GM20431 (cell line): ENCODE data around the gene FAM107A.

Experiments
- in situ Hi-C: fragments of 300-500 bp; cut with MseI, MboI; formaldehyde crosslinking; loops from one replicate; pipeline ENCODE4 v1.15.0; 2020; ENCODE audit warnings: low sequenced_read_pairs; ENCODE audit not compliant: unreplicated experiment

Gene FAM107A

GRCh38 chr3:58524326-58524888 is 52.8 kb downstream of the FAM107A start:
- in situ Hi-C loops: no loop called here

- in situ Hi-C loops: no loop called here
These were observed 54.3 kb downstream of the FAM107A start for GRCh38 chr3:58522759-58523425.

GRCh38 chr3:58521917-58522631 is 55.1 kb downstream of the FAM107A start:
- in situ Hi-C loops: no loop called here

- in situ Hi-C loops: no loop called here
These were observed 55.9 kb downstream of the FAM107A start for GRCh38 chr3:58521336-58521670.

- in situ Hi-C loops: no loop called here
These were observed 56.5 kb downstream of the FAM107A start for GRCh38 chr3:58520403-58521335.

- in situ Hi-C loops: no loop called here
These were observed 57.4 kb downstream of the FAM107A start for GRCh38 chr3:58519668-58520402.

- in situ Hi-C loops: no loop called here
These were observed 58.9 kb downstream of the FAM107A start for GRCh38 chr3:58518291-58518789.

- in situ Hi-C loops: no loop called here
These were observed 62.8 kb downstream of the FAM107A start for GRCh38 chr3:58514405-58514804.
